Naive thymus-derived CD4-positive, alpha-beta T cell (primary cell): Measurements from ENCODE around the gene DYNLT4. TPM values are rescaled to one million over a fixed set of nuclear protein-coding genes. Genes with fewer than 3 reads are reported as not detected.

Source experiments
- ATAC-seq: fragments of 150-1000 bp; cut with Tn5 transposase; 2 replicates; pipeline ENCODE4 v1.10.0; 2021; ENCODE audit warnings: mild to moderate bottlenecking, moderate library complexity
- CTCF ChIA-PET: fragments of 350-600 bp; sonication (Branson Sonifier 250); formaldehyde crosslinking; loops from one replicate; lab custom pipeline; 2021; ENCODE audit warnings: antibody characterized with exemption; lab: Charles Lee
- POLR2A ChIA-PET: fragments of 350-600 bp; sonication (Branson Sonifier 250); formaldehyde crosslinking; loops from one replicate; lab custom pipeline; 2021; ENCODE audit warnings: antibody characterized with exemption, inconsistent platforms; lab: Charles Lee
- DNase-seq, 9 donors: peaks; one replicate each; pipeline versions ENCODE4 v3.0.0 to v3.0.0-alpha.2; 2020 to 2022; ENCODE audit warnings: mixed read lengths in 1 of 9
- H3K27ac ChIP-seq: one replicate; pipeline ENCODE4 v1.7.0; 2013; ENCODE audit warnings: mild to moderate bottlenecking, low read depth, low read length, moderate library complexity
- H3K27me3 ChIP-seq, 2 donors: one replicate each; pipeline ENCODE4 v1.7.0; 2013; ENCODE audit warnings: low read length in 2 of 2, mild to moderate bottlenecking in 2 of 2, moderate library complexity in 2 of 2; ENCODE audit not compliant: control insufficient read depth in 2 of 2, insufficient read depth in 2 of 2
- H3K36me3 ChIP-seq, 3 experiments: 1 replicate in 2 of 3; 2 replicates in 1 of 3; pipeline ENCODE4 v1.7.0; 2013; ENCODE audit warnings: low read length in 3 of 3, mild to moderate bottlenecking in 3 of 3, moderate library complexity in 1 of 3; ENCODE audit not compliant: insufficient read depth in 3 of 3, control insufficient read depth in 2 of 3
- H3K4me1 ChIP-seq, 2 donors: one replicate each; pipeline ENCODE4 v1.7.0; 2013; ENCODE audit warnings: low read length in 2 of 2, mild to moderate bottlenecking in 2 of 2, moderate library complexity in 1 of 2; ENCODE audit not compliant: control insufficient read depth in 2 of 2, insufficient read depth in 2 of 2
- H3K4me3 ChIP-seq: 2 replicates; pipeline ENCODE4 v1.7.0; 2013; ENCODE audit warnings: mild to moderate bottlenecking, low read length
- H3K9me3 ChIP-seq, 3 experiments: 1 replicate in 2 of 3; 2 replicates in 1 of 3; pipeline ENCODE4 v1.7.0; 2013; ENCODE audit warnings: low read length in 3 of 3; ENCODE audit not compliant: control insufficient read depth in 2 of 3
- H3K27ac Mint-ChIP-seq, 9 donors: one replicate each; pipeline ENCODE4 v1.8.0; 2020 to 2022; ENCODE audit warnings: mixed read lengths in 9 of 9, mild to moderate bottlenecking in 8 of 9, moderate library complexity in 5 of 9, inconsistent platforms in 2 of 9
- H3K27me3 Mint-ChIP-seq, 5 donors: one replicate each; pipeline ENCODE4 v1.8.0; 2021 to 2022; ENCODE audit warnings: mixed read lengths in 5 of 5, mild to moderate bottlenecking in 1 of 5
- H3K36me3 Mint-ChIP-seq, 5 donors: one replicate each; pipeline ENCODE4 v1.8.0; 2020 to 2022; ENCODE audit warnings: mixed read lengths in 5 of 5, mild to moderate bottlenecking in 3 of 5, inconsistent platforms in 1 of 5
- H3K4me1 Mint-ChIP-seq, 7 donors: one replicate each; pipeline ENCODE4 v1.8.0; 2020 to 2022; ENCODE audit warnings: mixed read lengths in 7 of 7, mild to moderate bottlenecking in 3 of 7, inconsistent platforms in 1 of 7
- H3K4me3 Mint-ChIP-seq, 10 donors: one replicate each; pipeline ENCODE4 v1.8.0; 2020 to 2022; ENCODE audit warnings: mild to moderate bottlenecking in 10 of 10, mixed read lengths in 10 of 10, moderate library complexity in 6 of 10, inconsistent platforms in 2 of 10
- H3K9me3 Mint-ChIP-seq, 11 donors: one replicate each; pipeline ENCODE4 v1.8.0; 2020 to 2022; ENCODE audit warnings: mixed read lengths in 11 of 11, mild to moderate bottlenecking in 4 of 11, inconsistent platforms in 1 of 11, moderate library complexity in 1 of 11
- intact Hi-C, 2 donors: fragments of 100-400 bp; cut with micrococcal nuclease; formaldehyde crosslinking; loops; one replicate each; pipeline ENCODE4 v1.15.1; 2023
- polyA plus RNA-seq, 2 donors: library from polyadenylated mRNA; unstranded; fragments of 300-500 nt; fragmentation: Illumina TruSeq; gene quantifications; one replicate each; pipeline ENCODE4 v1.2.3, GENCODE V29; 2021
- total RNA-seq, 6 experiments: library from RNA in 5 of 6; stranded (reverse) in 5 of 6; gene quantifications; 1 replicate in 5 of 6; 2 replicates in 1 of 6; pipeline ENCODE4 v1.2.3 and lab custom pipeline; 2021 to 2026

Gene DYNLT4
- total and polyA plus RNA-seq, 7 experiments from 2014 or later, result 0.31 to 9.7 (median 0.76) TPM; not detected in 1

DNA sequence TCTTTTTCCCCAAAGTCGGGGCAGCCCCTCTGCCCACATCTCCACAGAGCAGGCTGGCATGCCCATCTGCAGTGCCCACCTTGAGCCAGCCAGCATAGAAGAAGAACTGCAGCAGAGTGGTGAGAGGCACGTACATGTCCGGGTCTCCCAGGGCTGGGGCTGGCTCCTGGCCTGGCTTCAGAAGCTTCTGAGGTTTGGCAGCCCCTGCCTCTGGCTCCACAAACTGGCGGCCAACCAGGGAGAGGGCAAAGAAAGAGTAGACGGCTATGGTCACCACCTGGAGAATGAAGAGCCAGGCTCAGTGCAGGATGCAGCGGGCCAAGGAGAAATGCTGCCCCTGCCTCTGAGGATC, 22.1 kb downstream of the DYNLT4 start:
- H3K4me3 ChIP-seq, result no peak overlapping the region
- peaks cover 13 to 38% (median 29%) of the 10 kb centered on the region in 7 donors for H3K4me1 Mint-ChIP-seq
- intact Hi-C loops, result loop anchor here (2.0 to 5.0 kb wide), 2 partner anchors 37 to 46 kb away; partner anchors contain the start of gene KIF2C (in 1 of the 2)
- peaks cover 0 to 16% (median 0%) of the 10 kb centered on the region in 3 experiments for H3K36me3 ChIP-seq
- H3K27me3 ChIP-seq, result no peaks in the 10 kb centered on the region
- peaks cover 0 to 2% (median 0%) of the 10 kb centered on the region in 11 donors for H3K9me3 Mint-ChIP-seq
- no peak for ATAC-seq
- peak overlapping the region; percentile 60 to 82 (median 76) for H3K4me3 Mint-ChIP-seq
- no peaks in the 10 kb centered on the region for H3K27me3 Mint-ChIP-seq
- DNase-seq, result no peak
- H3K27ac Mint-ChIP-seq, result peak overlapping the region; percentile 44 to 83 (median 71)
- no peak overlapping the region for H3K27ac ChIP-seq
- no peaks in the 10 kb centered on the region for H3K9me3 ChIP-seq
- POLR2A ChIA-PET, result interaction anchor here (0.5 to 7.9 kb wide), 11 partner anchors 9 to 420 kb away, joined by 3 to 93 read pairs (median 9); partner anchors contain the start of genes BTBD19, DYNLT4, HECTD3 and PLK3
- H3K4me1 ChIP-seq, result peaks cover 20 to 25% of the 10 kb centered on the region in 2 donors
- peaks cover 0 to 20% (median 12%) of the 10 kb centered on the region in 5 donors for H3K36me3 Mint-ChIP-seq
- CTCF ChIA-PET, result interaction anchor here (0.6 to 3.0 kb wide), 11 partner anchors 8 to 797 kb away, joined by 3 to 16 read pairs (median 4); partner anchors contain the start of genes EIF2B3, RNU5D-1 and RPS8

DNA sequence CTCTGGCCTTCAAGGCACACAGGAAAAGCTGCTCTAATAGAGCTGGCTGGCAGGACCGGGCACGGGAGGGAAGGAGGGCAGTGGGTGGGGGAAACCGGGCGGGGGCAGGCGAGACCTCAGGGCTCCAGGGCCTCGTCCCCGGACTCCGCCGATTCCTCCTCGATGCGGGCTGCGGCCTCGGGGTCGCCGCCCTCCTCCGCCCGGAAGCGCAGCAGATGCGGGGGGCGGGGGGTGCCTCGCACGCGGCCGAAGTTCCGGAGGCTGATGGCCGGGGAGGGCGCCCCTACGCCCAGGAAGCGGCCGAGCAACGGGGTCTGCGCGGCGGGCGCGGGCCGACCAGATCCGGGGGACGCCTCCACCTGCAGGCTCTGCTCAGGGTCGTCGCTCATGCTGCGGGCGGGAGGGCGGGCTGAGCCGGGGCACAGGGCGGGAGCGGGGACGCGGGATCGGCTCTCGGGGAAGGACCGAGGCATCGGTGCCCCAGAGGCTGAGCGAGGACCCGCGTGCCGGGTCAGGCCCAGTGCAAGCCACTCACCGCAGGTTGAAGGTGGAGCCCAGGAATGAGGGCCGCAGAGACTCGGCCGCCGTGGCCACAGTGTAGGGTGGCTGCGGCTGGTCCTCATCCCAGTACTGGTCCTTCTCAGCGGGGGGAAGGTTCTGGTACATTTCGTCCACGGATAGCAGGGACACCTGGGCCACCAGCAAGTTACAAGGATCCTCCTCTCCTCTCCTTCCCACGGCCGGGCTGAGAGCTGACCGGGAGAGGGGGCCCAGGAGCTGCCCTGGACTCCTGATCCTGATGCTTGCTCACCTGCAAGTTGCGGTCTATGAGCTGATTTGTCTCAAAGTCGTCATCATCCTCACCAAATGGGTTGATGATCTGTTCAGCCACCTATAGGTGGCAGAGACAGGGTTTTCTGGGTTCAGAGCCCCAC, 22.8 kb downstream of the DYNLT4 start:
- ChIA-PET POLR2A (interaction anchor here (0.5 to 7.9 kb wide), 14 partner anchors 9 to 799 kb away, joined by 3 to 93 read pairs (median 6); partner anchors contain the start of genes BTBD19, DYNLT4, HECTD3 and PLK3), CTCF (interaction anchor here (0.6 to 3.0 kb wide), 10 partner anchors 9 to 798 kb away, joined by 3 to 16 read pairs (median 5); partner anchors contain the start of genes EIF2B3, RNU5D-1 and RPS8)
- intact Hi-C loops, result loop anchor here (1.0 to 5.0 kb wide), 3 partner anchors 9 to 46 kb away; partner anchors contain the start of genes KIF2C (in 1 of the 2) and RPS8 (in 1 of the 2)
- Mint-ChIP-seq H3K36me3 (peaks cover 0 to 21% (median 13%) of the 10 kb centered on the region in 5 donors), H3K27me3 (no peaks in the 10 kb centered on the region), H3K4me1 (peaks cover 13 to 38% (median 29%) of the 10 kb centered on the region in 7 donors), H3K9me3 (peaks cover 0 to 2% (median 0%) of the 10 kb centered on the region in 11 donors), H3K4me3 (peak overlapping the region; percentile 74 to 82 (median 76)), H3K27ac (peak overlapping the region; percentile 44 to 83 (median 71))
- H3K27ac ChIP-seq, result peak overlapping the region; percentile 63
- no peaks in the 10 kb centered on the region for H3K9me3 ChIP-seq
- peaks cover 20 to 25% of the 10 kb centered on the region in 2 donors for H3K4me1 ChIP-seq
- H3K4me3 ChIP-seq, result peak overlapping the region; percentile 34
- peaks cover 0 to 18% (median 0%) of the 10 kb centered on the region in 3 experiments for H3K36me3 ChIP-seq
- peak; percentile 33 for ATAC-seq
- peak in 2 of 9 donors; percentile 30 to 32 for DNase-seq
- no peaks in the 10 kb centered on the region for H3K27me3 ChIP-seq

DNA sequence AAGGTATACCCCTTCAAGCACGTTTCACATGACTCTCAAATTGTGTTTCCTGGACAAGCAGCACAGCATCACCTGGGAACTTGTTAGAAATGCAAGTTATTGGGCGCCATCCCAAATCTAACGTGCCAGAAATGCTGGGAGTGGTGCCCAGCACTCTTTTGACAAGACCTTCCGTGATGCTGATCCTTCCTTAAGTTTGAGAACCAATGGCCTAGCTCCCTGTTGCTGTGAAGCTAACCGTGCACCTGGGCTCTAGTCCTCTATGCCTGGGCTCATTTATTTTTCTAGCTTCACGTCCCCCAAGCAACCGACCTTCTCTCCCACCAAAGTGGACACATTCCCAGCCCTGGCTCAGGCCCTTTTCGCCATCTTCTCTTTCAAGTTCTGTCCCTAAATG, 23.5 kb downstream of the DYNLT4 start:
- H3K4me1 ChIP-seq, result peaks cover 20 to 25% of the 10 kb centered on the region in 2 donors
- peak overlapping the region in 8 of 9 donors; percentile 19 to 77 (median 58) for H3K27ac Mint-ChIP-seq
- peaks cover 0 to 25% (median 0%) of the 10 kb centered on the region in 3 experiments for H3K36me3 ChIP-seq
- no peaks in the 10 kb centered on the region for H3K27me3 ChIP-seq
- no peak for DNase-seq
- peak overlapping the region; percentile 63 for H3K27ac ChIP-seq
- H3K9me3 ChIP-seq, result no peaks in the 10 kb centered on the region
- peaks cover 0 to 2% (median 0%) of the 10 kb centered on the region in 11 donors for H3K9me3 Mint-ChIP-seq
- peak overlapping the region; percentile 9 for H3K4me3 ChIP-seq
- intact Hi-C loops, result loop anchor here in 1 of 2 donors (1.0 to 2.0 kb wide), 2 partner anchors 8 to 45 kb away; partner anchors contain the start of genes KIF2C and RPS8
- H3K4me3 Mint-ChIP-seq, result peak overlapping the region; percentile 62 to 82 (median 73)
- ChIA-PET POLR2A (interaction anchor here (0.6 to 7.9 kb wide), 11 partner anchors 8 to 800 kb away, joined by 3 to 93 read pairs (median 5); partner anchors contain the start of genes BTBD19, DYNLT4, PLK3 and RNU5D-1), CTCF (interaction anchor here (1.0 to 3.0 kb wide), 6 partner anchors 9 to 56 kb away, joined by 3 to 16 read pairs (median 6); partner anchors contain the start of genes PLK3, RNU5D-1 and RPS8)
- H3K4me1 Mint-ChIP-seq, result peaks cover 13 to 44% (median 31%) of the 10 kb centered on the region in 7 donors
- ATAC-seq, result no peak
- peaks cover 0 to 26% (median 13%) of the 10 kb centered on the region in 5 donors for H3K36me3 Mint-ChIP-seq
- no peaks in the 10 kb centered on the region for H3K27me3 Mint-ChIP-seq

DNA sequence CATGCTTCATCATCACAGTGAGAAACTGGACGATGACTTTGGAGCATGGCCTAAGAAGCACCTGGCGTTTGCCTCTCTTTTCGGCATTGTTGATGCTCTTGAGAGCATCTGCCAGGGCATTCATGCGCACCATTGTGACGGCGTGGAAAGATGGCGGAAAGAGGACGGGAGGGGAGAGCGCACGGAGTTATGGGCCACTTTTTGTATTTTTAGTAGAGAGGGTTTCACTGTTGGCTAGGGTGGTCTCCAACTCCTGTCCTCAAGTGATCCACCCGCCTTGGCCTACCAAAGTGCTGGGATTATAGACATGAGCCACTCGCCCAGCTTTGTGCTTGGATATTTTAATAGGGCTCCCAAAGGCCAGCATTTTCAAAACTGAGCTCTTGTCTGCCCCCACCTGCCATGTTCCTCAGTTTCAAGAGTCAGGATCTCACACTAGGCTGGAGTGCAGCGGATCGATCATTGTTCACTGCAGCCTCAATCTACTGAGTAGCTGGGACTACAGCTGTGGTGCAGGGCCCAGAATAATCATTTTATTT, 26.5 kb downstream of the DYNLT4 start:
- Histone ChIP-seq H3K4me1 (peaks cover 22 to 36% of the 10 kb centered on the region in 2 donors), H3K27me3 (no peaks in the 10 kb centered on the region), H3K4me3 (no peak overlapping the region), H3K9me3 (no peaks in the 10 kb centered on the region), H3K27ac (no peak overlapping the region), H3K36me3 (peaks cover 0 to 47% (median 7%) of the 10 kb centered on the region in 3 experiments)
- ChIA-PET CTCF (interaction anchor here (1.2 kb wide), 1 partner anchor 63 kb away, joined by 3 read pairs; no protein-coding TSS in a partner anchor), POLR2A (interaction anchor here (0.9 to 1.4 kb wide), 3 partner anchors 10 to 30 kb away, joined by 3 to 4 read pairs (median 4); no protein-coding TSS in a partner anchor)
- Mint-ChIP-seq H3K36me3 (peaks cover 8 to 53% (median 24%) of the 10 kb centered on the region in 5 donors), H3K4me1 (peaks cover 29 to 59% (median 47%) of the 10 kb centered on the region in 7 donors), H3K9me3 (peaks cover 0 to 2% (median 0%) of the 10 kb centered on the region in 11 donors), H3K4me3 (no peak overlapping the region), H3K27me3 (no peaks in the 10 kb centered on the region), H3K27ac (no peak overlapping the region)
- ATAC-seq (no peak), DNase-seq (no peak)
- intact Hi-C loops, result no loop called here

GRCh38 chr1:44778705-44779576, 28.2 kb downstream of the DYNLT4 start:
- peaks cover 26 to 54% (median 44%) of the 10 kb centered on the region in 7 donors for H3K4me1 Mint-ChIP-seq
- H3K27me3 Mint-ChIP-seq, result no peaks in the 10 kb centered on the region
- no peaks in the 10 kb centered on the region for H3K9me3 Mint-ChIP-seq
- ChIA-PET CTCF (no interaction called here), POLR2A (interaction anchor here (0.6 to 5.5 kb wide), 6 partner anchors 18 to 261 kb away, joined by 3 to 63 read pairs (median 3); partner anchors contain the start of gene RNU5D-1)
- H3K4me1 ChIP-seq, result peaks cover 10 to 27% of the 10 kb centered on the region in 2 donors
- intact Hi-C loops, result loop anchor here in 1 of 2 donors (10.0 kb wide), 1 partner anchor 906 kb away; the partner anchor contains the start of genes GPBP1L1 and TMEM69
- H3K4me3 Mint-ChIP-seq, result peak overlapping the region in 2 of 10 donors; percentile 5 to 28
- H3K27ac Mint-ChIP-seq, result peak overlapping the region in 4 of 9 donors; percentile 3 to 74 (median 62)
- peaks cover 8 to 53% (median 24%) of the 10 kb centered on the region in 5 donors for H3K36me3 Mint-ChIP-seq
- H3K27me3 ChIP-seq, result no peaks in the 10 kb centered on the region
- H3K36me3 ChIP-seq, result peaks cover 0 to 47% (median 7%) of the 10 kb centered on the region in 3 experiments
- H3K9me3 ChIP-seq, result no peaks in the 10 kb centered on the region
- H3K27ac ChIP-seq, result no peak overlapping the region
- ATAC-seq (no peak), DNase-seq (no peak)
- no peak overlapping the region for H3K4me3 ChIP-seq
